GM04504 (cell line): ENCODE results near the gene C4BPB.
"Not testable (repeated sequence)": the region's sequence is repeated elsewhere in the genome, so short reads cannot be mapped to it uniquely, and the experiment has no call there.

Source experiments
- DNase-seq: peaks from one replicate; pipeline ENCODE4 v3.0.0-alpha.2; 2012; ENCODE audit warnings: low read depth

Gene C4BPB

DNA sequence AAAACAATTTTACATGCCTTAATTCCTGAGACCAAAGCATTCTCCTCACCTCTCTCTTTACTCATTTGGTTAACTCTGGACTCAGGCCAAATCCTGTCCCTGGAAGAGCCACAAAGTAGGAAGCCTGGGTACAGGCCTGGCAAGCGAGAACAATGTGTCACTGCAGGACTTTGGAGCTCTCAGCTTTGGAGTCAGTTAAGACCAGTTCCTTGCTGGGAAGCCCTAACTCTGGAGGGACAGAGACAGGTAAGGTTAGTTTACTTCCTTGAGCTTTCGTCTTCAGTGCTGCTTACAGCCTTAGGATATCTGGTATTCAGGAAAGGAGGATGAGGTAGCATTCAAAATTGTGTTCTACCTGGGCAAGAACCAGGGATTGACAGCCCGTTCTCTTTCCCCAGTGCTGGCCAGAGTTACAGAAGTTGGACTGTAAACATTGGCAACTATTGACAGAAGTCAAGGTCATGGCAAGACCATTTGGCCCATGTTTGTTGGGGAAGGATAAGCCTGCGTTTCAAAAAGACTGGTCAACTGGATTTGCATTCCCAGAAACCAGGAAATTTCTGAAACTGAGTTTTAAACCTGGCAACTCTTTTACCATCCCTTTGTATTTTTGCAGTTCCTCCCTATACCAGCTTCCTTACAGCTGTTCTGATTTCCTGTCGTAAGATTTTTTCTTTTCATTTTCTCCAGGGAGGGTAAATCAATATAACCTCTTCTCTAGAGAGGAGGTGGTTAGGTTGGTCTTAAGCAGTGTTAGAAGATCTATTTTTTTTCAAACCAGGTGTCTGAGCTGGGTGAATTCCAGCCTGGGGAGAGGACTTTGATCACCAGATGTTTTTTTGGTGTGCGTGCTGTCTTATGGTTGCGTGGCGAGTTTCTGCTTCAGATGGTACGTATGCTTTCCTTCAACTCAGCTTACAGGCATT, at the start of gene C4BPB:
C4BPB (plus strand) TSS at position 160 of the 926 bp plus-strand sequence; CDS start at position 832, 672 bp downstream.
- no peak for DNase-seq

GRCh38 chr1:207039380-207040180, 49.1 kb upstream of the C4BPB start:
- DNase-seq, result no peak

DNA sequence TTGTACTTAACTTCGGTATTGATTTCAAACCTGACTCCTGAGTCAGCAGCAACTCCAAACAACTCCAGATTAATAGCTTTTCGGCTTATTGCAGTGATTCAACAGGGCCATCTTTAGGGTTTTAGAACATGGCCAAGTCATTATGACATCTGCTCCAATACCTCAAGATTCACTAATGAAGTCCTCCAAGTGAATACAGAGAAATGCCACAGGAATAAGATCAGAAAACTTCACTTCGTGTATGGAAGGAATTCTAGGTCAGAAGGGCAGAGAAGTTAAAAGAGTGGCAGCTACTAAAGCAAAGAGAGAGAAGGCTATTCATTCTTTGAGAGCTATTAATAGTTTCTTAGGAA, 48.5 kb upstream of the C4BPB start:
- DNase-seq, result no peak

GRCh38 chr1:207041397-207041796, 47.3 kb upstream of the C4BPB start:
- not testable (repeated sequence) for DNase-seq

DNA sequence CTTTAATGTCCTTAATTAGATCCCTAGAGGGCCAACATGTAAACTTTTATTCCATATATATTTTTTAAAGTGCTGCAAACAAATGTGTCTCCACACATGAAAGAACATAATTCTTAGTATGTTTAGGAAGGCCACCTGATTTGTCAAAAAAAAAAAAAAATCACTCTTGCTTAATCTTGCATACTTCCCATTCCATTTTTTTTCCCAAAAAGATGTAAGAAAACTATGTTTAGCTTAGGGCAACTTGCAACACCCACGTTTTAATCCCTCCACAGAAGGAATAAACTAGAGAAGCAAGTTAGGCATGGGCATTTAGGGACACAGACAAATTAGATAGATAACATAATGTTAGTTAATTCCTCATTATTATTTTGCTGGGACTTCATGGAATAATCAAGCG, 43.2 kb upstream of the C4BPB start:
- no peak for DNase-seq

DNA sequence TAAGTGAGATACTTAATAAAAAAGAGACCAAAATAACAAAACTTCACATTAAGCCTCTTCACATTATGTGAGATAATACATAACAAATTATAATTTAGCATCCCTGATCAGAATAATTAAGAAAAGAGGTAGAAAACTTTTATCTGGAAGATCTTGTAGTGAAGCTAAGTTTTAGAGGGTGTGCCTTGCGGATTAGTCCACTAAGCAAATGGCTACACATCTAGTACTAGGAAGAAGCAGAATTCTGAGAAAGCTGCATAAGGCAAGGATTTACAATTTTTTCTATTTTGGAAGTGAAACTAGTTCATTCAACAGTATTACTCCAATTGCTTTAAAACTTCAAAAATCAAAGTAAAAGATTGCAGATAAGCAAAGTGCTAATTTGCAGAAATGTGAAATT, 41.2 kb upstream of the C4BPB start:
- no peak for DNase-seq

GRCh38 chr1:207048041-207048440, 40.6 kb upstream of the C4BPB start:
- no peak for DNase-seq

- no peak for DNase-seq
Measured at GRCh38 chr1:207049054-207049453, 39.6 kb upstream of the C4BPB start.

- DNase-seq, result no peak
Measured at GRCh38 chr1:207049514-207049913, 39.1 kb upstream of the C4BPB start.

DNA sequence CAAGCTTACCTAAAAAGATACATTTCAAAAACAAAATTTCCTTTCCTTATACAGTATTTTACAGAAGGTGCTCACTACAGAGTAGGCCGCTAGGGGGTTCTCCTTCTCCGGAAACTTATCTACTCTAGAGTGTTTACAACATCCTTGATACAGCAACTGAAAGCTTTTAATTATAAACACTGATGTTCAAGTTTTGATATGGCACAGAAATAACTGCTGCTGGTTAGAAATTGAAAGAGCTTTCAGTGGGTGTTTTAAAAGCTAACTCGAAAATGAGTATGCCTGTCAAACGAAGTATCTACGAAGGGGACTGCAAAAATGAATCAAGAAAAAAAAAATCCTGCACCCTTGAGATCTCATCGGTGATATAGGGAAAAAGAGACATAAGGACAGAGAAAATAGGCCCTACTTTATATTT, 38.7 kb upstream of the C4BPB start:
- no peak for DNase-seq

- DNase-seq, result peak; percentile 80
Measured at GRCh38 chr1:207050480-207051190, 38.0 kb upstream of the C4BPB start.

- no peak for DNase-seq
Measured at GRCh38 chr1:207051191-207051943, 37.3 kb upstream of the C4BPB start, which contains the start of gene YOD1. Gene YOD1, minus strand, starts transcription at chr1:207051208. Its CDS starts 178 bp downstream, at chr1:207051030.

GRCh38 chr1:207052911-207053769, 35.5 kb upstream of the C4BPB start, which contains the start of gene PFKFB2:
Gene PFKFB2, plus strand, starts transcription at chr1:207053275. Its CDS starts 1,443 bp downstream, at chr1:207054718.
- no peak for DNase-seq

GRCh38 chr1:207054491-207054890, 34.2 kb upstream of the C4BPB start:
- no peak for DNase-seq

DNA sequence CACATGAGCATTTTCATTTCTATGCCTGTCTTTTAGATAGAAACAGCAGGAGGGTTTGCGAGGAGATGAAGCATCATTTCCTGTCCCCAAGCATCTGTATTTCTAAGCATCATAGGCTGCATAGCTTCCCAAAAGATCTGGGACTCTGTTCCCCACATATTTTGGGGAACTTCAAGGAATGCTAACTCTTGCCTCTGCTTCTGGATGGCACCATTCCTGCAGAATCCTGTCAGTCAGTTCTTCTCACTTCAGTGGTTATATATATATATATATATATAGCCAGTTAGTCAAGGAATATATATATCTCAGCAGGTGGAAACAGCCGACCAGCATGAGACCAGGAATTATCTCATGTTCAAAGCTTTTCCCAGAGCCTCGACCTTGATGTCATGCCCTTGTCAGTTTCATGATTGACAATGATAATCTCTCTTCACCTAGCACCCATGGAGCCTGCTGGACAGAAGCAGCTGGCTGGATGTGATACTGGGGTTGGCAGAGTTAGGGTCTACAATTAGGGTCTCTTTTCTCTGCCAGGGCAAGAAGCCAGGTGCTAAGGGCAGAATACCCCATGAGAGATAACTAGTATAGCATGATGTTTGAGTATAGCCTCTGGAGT, 33.2 kb upstream of the C4BPB start:
- no peak for DNase-seq

- no peak for DNase-seq
Measured at GRCh38 chr1:207056673-207057072, 32.0 kb upstream of the C4BPB start.

- DNase-seq, result no peak
Measured at GRCh38 chr1:207058252-207058651, 30.4 kb upstream of the C4BPB start.

GRCh38 chr1:207058878-207059867, 29.5 kb upstream of the C4BPB start:
- DNase-seq, result no peak

GRCh38 chr1:207059881-207060280, 28.8 kb upstream of the C4BPB start:
- no peak for DNase-seq
